Cerebellar cortex (tissue), 1 donor: ENCODE results near the gene SYNRG.

Experiments used
- DNase-seq: peaks from one replicate; pipeline ENCODE4 v3.0.0-alpha.2; 2015; ENCODE audit warnings: low spot score

Gene SYNRG

GRCh38 chr17:37605813-37606505, 3.3 kb downstream of the SYNRG start:
- no peak for DNase-seq

- no peak for DNase-seq
These were observed 4.1 kb downstream of the SYNRG start for GRCh38 chr17:37605081-37605480.

- DNase-seq: no peak
These were observed 4.7 kb downstream of the SYNRG start for GRCh38 chr17:37604556-37604955.

- DNase-seq: no peak
These were observed 11.1 kb downstream of the SYNRG start for GRCh38 chr17:37598145-37598544.

GRCh38 chr17:37592291-37592690, 16.9 kb downstream of the SYNRG start:
- no peak for DNase-seq

GRCh38 chr17:37585066-37585465, 24.2 kb downstream of the SYNRG start:
- DNase-seq: no peak

- DNase-seq: no peak
These were observed 32.9 kb downstream of the SYNRG start for GRCh38 chr17:37576281-37576680.

GRCh38 chr17:37574427-37574826, 34.8 kb downstream of the SYNRG start:
- no peak for DNase-seq

GRCh38 chr17:37571674-37572073, 37.5 kb downstream of the SYNRG start:
- no peak for DNase-seq

GRCh38 chr17:37570527-37571093, 38.6 kb downstream of the SYNRG start:
- peak; percentile 64 for DNase-seq

GRCh38 chr17:37568350-37569053, 40.7 kb downstream of the SYNRG start:
- no peak for DNase-seq

- no peak for DNase-seq
These were observed 41.7 kb downstream of the SYNRG start for GRCh38 chr17:37567538-37567937.

GRCh38 chr17:37567137-37567536, 42.1 kb downstream of the SYNRG start:
- DNase-seq: no peak

- no peak for DNase-seq
These were observed 45.0 kb downstream of the SYNRG start for GRCh38 chr17:37564252-37564651.

- DNase-seq: no peak
These were observed 47.0 kb downstream of the SYNRG start for GRCh38 chr17:37562016-37562745.

- DNase-seq: no peak
These were observed 50.9 kb downstream of the SYNRG start for GRCh38 chr17:37558299-37558698.

- DNase-seq: no peak
These were observed 51.7 kb downstream of the SYNRG start for GRCh38 chr17:37557482-37557881.

- no peak for DNase-seq
These were observed 53.8 kb downstream of the SYNRG start for GRCh38 chr17:37555386-37555785.

- DNase-seq: no peak
These were observed 55.7 kb downstream of the SYNRG start for GRCh38 chr17:37553401-37553966.

GRCh38 chr17:37551788-37552187, 57.4 kb downstream of the SYNRG start:
- DNase-seq: no peak

- DNase-seq: no peak
These were observed 61.2 kb downstream of the SYNRG start for GRCh38 chr17:37547986-37548385.

GRCh38 chr17:37546302-37546701, 62.9 kb downstream of the SYNRG start:
- DNase-seq: peak; percentile 33
